SK-N-SH (cell line): ENCODE data around the gene SLC26A11. TPM values are rescaled to one million over a fixed set of nuclear protein-coding genes. Genes with fewer than 3 reads are reported as not detected.

ENCODE experiments used
- CTCF ChIA-PET: fragments of 300-600, 350-600 bp; formaldehyde crosslinking; extraction: SDS; loops from one replicate; lab custom pipeline; 2021; lab: Yijun Ruan, JAX
- POLR2A ChIA-PET: fragments of 350-600 bp; sonication (Branson Sonifier 250); formaldehyde crosslinking; extraction: SDS; loops from one replicate; lab custom pipeline; 2020; ENCODE audit warnings: antibody characterized with exemption, inconsistent platforms; lab: Yijun Ruan, JAX
- DNase-seq: peaks from one replicate; pipeline ENCODE4 v3.0.0; 2012
- H2AFZ ChIP-seq: fragments of 200-600 bp; sonication (generic); 2 replicates; pipeline ENCODE4 v1.8.1; 2016; ENCODE audit warnings: antibody characterized with exemption, mild to moderate bottlenecking, low read depth
- H3F3A ChIP-seq: fragments of 200-600 bp; sonication (generic); replicated peaks from 2 replicates; pipeline ENCODE3; 2016; ENCODE audit warnings: antibody characterized with exemption, mild to moderate bottlenecking; ENCODE audit not compliant: insufficient read depth
- H3K27ac ChIP-seq, 2 experiments: fragments of 200-500 bp in 1 of 2; fragments of 200-600 bp in 1 of 2; sonication (Bioruptor generic) in 1 of 2; sonication (generic), shearing (Covaris generic) in 1 of 2; 2 replicates each; pipeline versions ENCODE4 v1.5.1 to v1.6.1; 2014 to 2016; ENCODE audit warnings: low read depth in 2 of 2, inconsistent platforms in 1 of 2, low read length in 1 of 2, mild to moderate bottlenecking in 1 of 2, mixed read lengths in 1 of 2
- H3K27me3 ChIP-seq: fragments of 200-600 bp; sonication (generic), shearing (Covaris generic); 2 replicates; pipeline ENCODE4 v1.6.1; 2016; ENCODE audit warnings: mixed run types; ENCODE audit not compliant: insufficient read depth
- H3K36me3 ChIP-seq, 2 experiments: fragments of 200-500 bp in 1 of 2; fragments of 200-600 bp in 1 of 2; sonication (Bioruptor generic) in 1 of 2; sonication (generic) in 1 of 2; replicated peaks in 1 of 2; 2 replicates each; pipeline versions ENCODE3 to v1.5.1; 2014 to 2016; ENCODE audit warnings: low read length in 1 of 2, mild to moderate bottlenecking in 1 of 2; ENCODE audit not compliant: insufficient read depth in 2 of 2, control insufficient read depth in 1 of 2
- H3K4me1 ChIP-seq, 2 experiments: fragments of 200-500 bp in 1 of 2; fragments of 200-600 bp in 1 of 2; sonication (Bioruptor generic) in 1 of 2; sonication (generic), shearing (Covaris generic) in 1 of 2; 2 replicates each; pipeline versions ENCODE4 v1.5.1 to v1.6.1; 2014 to 2016; ENCODE audit warnings: low read depth in 1 of 2, low read length in 1 of 2, mixed run types in 1 of 2; ENCODE audit not compliant: insufficient read depth in 2 of 2, control insufficient read depth in 1 of 2
- H3K4me2 ChIP-seq: fragments of 200-600 bp; sonication (generic), shearing (Covaris generic); 2 replicates; pipeline ENCODE4 v1.6.1; 2017; ENCODE audit warnings: mixed run types
- H3K4me3 ChIP-seq, 2 experiments: fragments of 200-500 bp in 1 of 2; fragments of 200-600 bp in 1 of 2; sonication (Bioruptor generic) in 1 of 2; sonication (generic), shearing (Covaris generic) in 1 of 2; 2 replicates each; pipeline versions ENCODE4 v1.5.1 to v1.8.1; 2014 to 2016; ENCODE audit warnings: low read depth in 2 of 2, inconsistent platforms in 1 of 2, low read length in 1 of 2, mild to moderate bottlenecking in 1 of 2, mixed read lengths in 1 of 2, moderate library complexity in 1 of 2
- H3K79me2 ChIP-seq: fragments of 200-600 bp; sonication (generic); 2 replicates; pipeline ENCODE4 v1.8.1; 2017; ENCODE audit warnings: mild to moderate bottlenecking; ENCODE audit not compliant: insufficient read depth
- H3K9ac ChIP-seq: fragments of 200-600 bp; sonication (generic); 2 replicates; pipeline ENCODE4 v1.6.1; 2017; ENCODE audit warnings: mixed run types
- H3K9me2 ChIP-seq: fragments of 200-600 bp; sonication (generic); 2 replicates; pipeline ENCODE4 v1.6.1; 2017; ENCODE audit warnings: mixed run types
- H3K9me3 ChIP-seq: fragments of 200-600 bp; sonication (generic); 2 replicates; pipeline ENCODE4 v1.6.1; 2017; ENCODE audit warnings: mixed run types, mild to moderate bottlenecking, moderate library complexity
- H4K20me1 ChIP-seq: fragments of 200-600 bp; sonication (generic); 2 replicates; pipeline ENCODE4 v1.6.1; 2017; ENCODE audit warnings: mild to moderate bottlenecking, mixed run types; ENCODE audit not compliant: insufficient read depth
- EP300 ChIP-seq, 2 experiments: IDR thresholded peaks; 2 replicates each; pipeline versions ENCODE4 v1.4.0 to v1.6.1; 2012; ENCODE audit warnings: borderline replicate concordance in 1 of 2, low read depth in 1 of 2, low read length in 1 of 2
- EZH2phosphoT487 ChIP-seq: fragments of 200-600 bp; sonication (generic); IDR thresholded peaks from 2 replicates; pipeline ENCODE4 v1.6.1; 2017; ENCODE audit warnings: low read depth, mixed run types, mild to moderate bottlenecking, antibody characterized with exemption, moderate library complexity, borderline replicate concordance
- FOXJ3 ChIP-seq: sonication (generic); formaldehyde crosslinking; IDR thresholded peaks from 2 replicates; pipeline ENCODE4 v1.5.1; 2020; ENCODE audit warnings: mild to moderate bottlenecking, missing genetic modification reagents
- GABPA ChIP-seq: IDR thresholded peaks from 2 replicates; pipeline ENCODE4 v1.4.0; 2012; ENCODE audit warnings: low read depth, mild to moderate bottlenecking
- JUND ChIP-seq: IDR thresholded peaks from 2 replicates; pipeline ENCODE4 v1.4.0; 2012
- MAX ChIP-seq: IDR thresholded peaks from 2 replicates; pipeline ENCODE4 v1.4.0; 2012; ENCODE audit warnings: low read depth
- MEF2A ChIP-seq: IDR thresholded peaks from 2 replicates; pipeline ENCODE4 v1.4.0; 2012; ENCODE audit warnings: low read depth, borderline replicate concordance
- NFIC ChIP-seq: IDR thresholded peaks from 2 replicates; pipeline ENCODE4 v1.4.0; 2012; ENCODE audit warnings: borderline replicate concordance
- NRF1 ChIP-seq: IDR thresholded peaks from 2 replicates; pipeline ENCODE4 v1.6.1; 2012; ENCODE audit warnings: low read depth, mild to moderate bottlenecking, low read length
- PBX3 ChIP-seq: IDR thresholded peaks from 2 replicates; pipeline ENCODE4; 2012
- POLR2AphosphoS5 ChIP-seq: IDR thresholded peaks from 2 replicates; pipeline ENCODE4 v1.6.1; 2012; ENCODE audit warnings: low read depth, low read length
- RAD21 ChIP-seq: IDR thresholded peaks from 2 replicates; pipeline ENCODE4 v1.6.1; 2012; ENCODE audit warnings: mild to moderate bottlenecking, low read length
- RFX5 ChIP-seq: IDR thresholded peaks from 2 replicates; pipeline ENCODE4 v1.6.1; 2012; ENCODE audit warnings: mild to moderate bottlenecking, improper control_type of control experiment, low read length
- RXRA ChIP-seq: IDR thresholded peaks from 2 replicates; pipeline ENCODE4 v1.4.0; 2012; ENCODE audit warnings: low read depth, mild to moderate bottlenecking, borderline replicate concordance
- SMC3 ChIP-seq: IDR thresholded peaks from 2 replicates; pipeline ENCODE4 v1.6.1; 2012; ENCODE audit warnings: low read depth, low read length, improper control_type of control experiment
- USF1 ChIP-seq: IDR thresholded peaks from 2 replicates; pipeline ENCODE4 v1.4.0; 2012; ENCODE audit warnings: low read depth, borderline replicate concordance
- USF2 ChIP-seq: fragments of 150-350 bp; IDR thresholded peaks from 2 replicates; pipeline ENCODE4 v1.6.1; 2017; ENCODE audit warnings: antibody characterized with exemption, low read length, low read depth, borderline replicate concordance
- WGBS: methylation state at CpG from one replicate; pipeline ENCODE4 v1.1.6; 2017; ENCODE audit warnings: low lambda C conversion rate; 5-methylcytosine and 5-hydroxymethylcytosine counted together
- polyA plus RNA-seq, 3 experiments: library from polyadenylated mRNA; depleted of rRNA; stranded (reverse); fragments of >200 nt; gene quantifications; 2 replicates each; pipeline ENCODE4 v1.2.3, GENCODE V29; 2012

SLC26A11 gene
- polyA plus RNA-seq, 1 of the 3 experiments (the other 2 are of a cell fraction), result 35.9 TPM

- POLR2A ChIA-PET, result interaction anchor here (1.6 kb wide), 1 partner anchor 20 kb away, joined by 3 read pairs; no protein-coding TSS in a partner anchor
- no peak overlapping the region for H3K4me3 ChIP-seq
- CTCF ChIA-PET, result interaction anchor here (2.5 kb wide), 1 partner anchor 185 kb away, joined by 7 read pairs; no protein-coding TSS in a partner anchor
- no peaks in the 10 kb centered on the region for H3K27me3 ChIP-seq
- no peak overlapping the region for H3K27ac ChIP-seq
- no peaks in the 10 kb centered on the region for H3K9me2 ChIP-seq
- peaks cover 25% of the 10 kb centered on the region for H3K79me2 ChIP-seq
- WGBS, result over 99% methylated on average over 6 of the region's 6 CpGs
- no peaks in the 10 kb centered on the region for H3F3A ChIP-seq
- H3K4me1 ChIP-seq, result peaks cover 15 to 17% of the 10 kb centered on the region in 2 experiments; a peak in 2 of 4 replicates
- no peak for DNase-seq
- no peaks in the 10 kb centered on the region for H3K9me3 ChIP-seq
- H3K36me3 ChIP-seq, result peaks cover 20 to 37% of the 10 kb centered on the region in 2 experiments
- TF ChIP-seq MAX, result no peak
- no peak for TF ChIP-seq USF1
- TF ChIP-seq GABPA, result no peak
- TF ChIP-seq JUND, result no peak
- H2AFZ ChIP-seq, result no peak overlapping the region
- no peak overlapping the region for H3K9ac ChIP-seq
- no peak overlapping the region for H3K4me2 ChIP-seq
- H4K20me1 ChIP-seq, result no peaks in the 10 kb centered on the region
Observed at GRCh38 chr17:80267391-80267790, 47.2 kb downstream of the SLC26A11 start.

GRCh38 chr17:80268427-80268826 lies 48.2 kb downstream of the SLC26A11 start:
- Histone ChIP-seq H2AFZ (no peak overlapping the region), H4K20me1 (no peaks in the 10 kb centered on the region), H3K36me3 (peaks cover 22 to 37% of the 10 kb centered on the region in 2 experiments), H3K4me1 (peaks cover 5 to 7% of the 10 kb centered on the region in 2 experiments; a peak in 2 of 4 replicates), H3K4me2 (no peak overlapping the region), H3K9me3 (no peaks in the 10 kb centered on the region), H3K27ac (no peak overlapping the region), H3F3A (no peaks in the 10 kb centered on the region), H3K9ac (no peak overlapping the region), H3K4me3 (no peak overlapping the region), H3K27me3 (no peaks in the 10 kb centered on the region), H3K9me2 (no peaks in the 10 kb centered on the region), H3K79me2 (peaks cover 16% of the 10 kb centered on the region)
- no peak for DNase-seq
- POLR2A ChIA-PET, result no interaction called here
- TF ChIP-seq RFX5, result no peak
- no peak for TF ChIP-seq EZH2phosphoT487
- no peak for TF ChIP-seq EP300 (IDR thresholded peaks at IDR 0.05; ENCODE audit: borderline replicate concordance in 1 of 2, low read depth in 1 of 2, low read length in 1 of 2)
- no peak for TF ChIP-seq JUND
- TF ChIP-seq RXRA, result no peak
- CTCF ChIA-PET, result interaction anchor here (0.6 kb wide), 2 partner anchors 17 to 167 kb away, joined by 3 read pairs; partner anchors contain the start of gene GAA
- WGBS, result 81% methylated on average over 4 of the region's 4 CpGs

GRCh38 chr17:80269405-80269807 lies 49.2 kb downstream of the SLC26A11 start:
- H3K79me2 ChIP-seq, result peaks cover 8% of the 10 kb centered on the region
- H3K4me1 ChIP-seq, result no peaks in the 10 kb centered on the region; a peak in 1 of 4 replicates
- H2AFZ ChIP-seq, result no peak overlapping the region
- H3K9me2 ChIP-seq, result no peaks in the 10 kb centered on the region
- H3K4me3 ChIP-seq, result no peak overlapping the region
- peaks cover 4% of the 10 kb centered on the region; the same call in 1 of the 2 replicates for H4K20me1 ChIP-seq
- peaks cover 17 to 37% of the 10 kb centered on the region in 2 experiments for H3K36me3 ChIP-seq
- no peak for TF ChIP-seq RAD21
- no peak for TF ChIP-seq RXRA
- TF ChIP-seq POLR2AphosphoS5, result no peak
- TF ChIP-seq MEF2A, result no peak
- TF ChIP-seq USF2, result no peak
- TF ChIP-seq MAX, result no peak
- TF ChIP-seq FOXJ3, result no peak
- no peak for TF ChIP-seq NRF1
- no peak for TF ChIP-seq SMC3
- no peak for TF ChIP-seq NFIC
- TF ChIP-seq PBX3, result no peak
- TF ChIP-seq EZH2phosphoT487, result no peak
- no peaks in the 10 kb centered on the region for H3F3A ChIP-seq
- no peak for DNase-seq
- H3K9ac ChIP-seq, result no peak overlapping the region
- H3K27me3 ChIP-seq, result no peaks in the 10 kb centered on the region
- no peak overlapping the region for H3K27ac ChIP-seq
- WGBS, result 98% methylated on average over 2 of the region's 2 CpGs
- ChIA-PET CTCF (interaction anchor here (0.7 kb wide), 1 partner anchor 176 kb away, joined by 3 read pairs; no protein-coding TSS in a partner anchor), POLR2A (no interaction called here)
- no peak overlapping the region for H3K4me2 ChIP-seq
- H3K9me3 ChIP-seq, result no peaks in the 10 kb centered on the region
